Spinal cord (tissue), 10 donors: ENCODE data around the gene CLDN22. TPM values are rescaled to one million over a fixed set of nuclear protein-coding genes. Genes with fewer than 3 reads are reported as not detected.

ENCODE experiments used
- DNase-seq, 6 donors: peaks; one replicate each; pipeline versions ENCODE4 v3.0.0 to v3.0.0-alpha.2; 2013 to 2015; ENCODE audit warnings: low spot score in 6 of 6, low read depth in 4 of 6
- H3K27ac ChIP-seq: one replicate; pipeline ENCODE4 v1.5.1; 2013; ENCODE audit warnings: low read depth, low read length, control low read depth
- H3K27me3 ChIP-seq: one replicate; pipeline ENCODE4 v1.6.1; 2013; ENCODE audit warnings: low read length; ENCODE audit not compliant: control insufficient read depth, insufficient read depth
- H3K36me3 ChIP-seq: one replicate; pipeline ENCODE4 v1.6.1; 2013; ENCODE audit warnings: low read length; ENCODE audit not compliant: control insufficient read depth, insufficient read depth
- H3K4me1 ChIP-seq: one replicate; pipeline ENCODE4 v1.6.1; 2013; ENCODE audit warnings: low read length; ENCODE audit not compliant: control insufficient read depth, insufficient read depth
- H3K4me3 ChIP-seq: one replicate; pipeline ENCODE4 v1.5.1; 2013; ENCODE audit warnings: low read depth, low read length, control low read depth
- H3K9me3 ChIP-seq: one replicate; pipeline ENCODE4 v1.6.1; 2013; ENCODE audit warnings: low read length; ENCODE audit not compliant: control insufficient read depth, insufficient read depth
- WGBS: methylation state at CpG from one replicate; pipeline ENCODE4 v1.1.5; 2013; ENCODE audit warnings: missing lambda C conversion rate; ENCODE audit not compliant: insufficient coverage; 5-methylcytosine and 5-hydroxymethylcytosine counted together
- polyA plus RNA-seq, 2 donors: library from polyadenylated mRNA; unstranded; fragments of 120-200 nt; gene quantifications; one replicate each; pipeline ENCODE4 v1.2.1, GENCODE V29; 2013; ENCODE audit not compliant: insufficient read length in 2 of 2
- total RNA-seq, 2 donors: library from RNA; depleted of rRNA in 1 of 2; stranded (reverse); fragments of 120-200 nt in 1 of 2; fragments of >200 nt in 1 of 2; gene quantifications; one replicate each; pipeline versions ENCODE4 v1.2.3 to v1.2.4, GENCODE V29; 2013 to 2014
- donor health status: healthy.

CLDN22 gene
- total and polyA plus RNA-seq, 4 donors, result 0.06 to 1.6 (median 1.5) TPM; not detected in 1

DNA sequence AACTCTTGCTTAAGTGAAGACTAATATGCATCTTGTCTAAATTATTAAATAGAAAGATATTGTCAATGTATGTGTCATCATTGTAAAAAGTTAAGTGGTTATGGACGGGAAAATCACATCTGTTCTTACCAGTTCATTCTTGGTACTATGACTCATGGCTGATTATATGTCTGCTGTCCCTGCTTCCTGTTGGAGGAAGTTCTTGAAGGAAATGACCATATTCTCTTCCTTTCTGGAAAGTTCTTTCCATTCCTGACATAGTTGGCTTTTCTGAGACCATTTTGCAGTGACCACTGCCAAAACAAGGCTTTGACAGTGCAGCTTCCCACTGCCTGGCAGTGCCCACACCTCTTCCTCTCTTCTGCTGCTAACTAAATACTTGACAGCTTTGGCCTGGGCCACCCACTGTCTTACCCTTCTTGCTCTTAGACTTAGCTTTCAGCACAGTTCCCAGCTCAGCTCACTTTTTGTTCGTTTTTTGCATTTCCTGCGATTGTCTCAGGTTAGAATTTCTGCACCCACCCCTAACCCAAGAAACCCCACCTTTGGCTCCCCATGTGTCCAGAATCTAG lies 15.4 kb upstream of the CLDN22 start:
- 88% methylated on average over 2 of the region's 3 CpGs for WGBS
- Histone ChIP-seq H3K4me1 (no peaks in the 10 kb centered on the region), H3K27me3 (no peaks in the 10 kb centered on the region), H3K36me3 (no peaks in the 10 kb centered on the region), H3K9me3 (no peaks in the 10 kb centered on the region), H3K27ac (no peak overlapping the region), H3K4me3 (no peak overlapping the region)
- no peak for DNase-seq

DNA sequence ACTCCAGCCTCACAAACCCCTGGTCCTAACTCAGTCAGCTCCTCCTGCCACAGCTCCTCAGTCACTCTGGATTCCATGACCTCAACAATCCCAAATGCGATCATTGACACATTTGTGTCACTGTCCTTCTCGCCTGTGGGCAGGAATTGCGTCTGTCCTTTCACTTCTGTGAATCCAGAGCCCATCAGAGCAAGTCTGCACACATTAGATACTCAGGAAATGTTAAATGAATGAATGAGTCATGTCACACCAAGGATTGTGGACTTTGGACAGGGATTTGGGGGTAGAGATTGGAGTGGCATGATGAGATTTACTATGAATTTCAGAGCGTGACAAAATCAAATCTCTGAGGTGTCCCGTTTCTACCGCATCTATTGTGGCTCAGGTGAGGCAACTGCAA lies 13.9 kb upstream of the CLDN22 start:
- H3K36me3 ChIP-seq, result no peaks in the 10 kb centered on the region

DNA sequence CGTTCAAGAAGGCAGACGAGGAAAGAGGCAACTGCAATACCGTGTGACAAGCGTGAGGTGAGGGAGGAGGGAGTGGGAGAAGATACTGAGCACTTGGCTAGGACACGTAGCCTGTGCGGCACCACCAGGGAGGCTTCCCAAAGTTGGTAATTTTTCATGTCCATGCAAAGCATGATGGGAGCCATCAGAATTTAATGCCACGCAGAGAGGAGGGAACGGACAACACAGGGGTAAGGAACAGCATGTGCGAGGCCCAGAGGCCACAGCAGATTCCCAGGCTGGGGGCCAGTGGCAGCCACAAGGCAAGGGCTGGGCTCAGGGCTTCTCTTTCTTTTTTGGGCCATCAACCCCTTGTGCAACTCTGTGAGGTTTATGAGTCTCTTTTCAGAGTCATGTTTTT lies 13.1 kb upstream of the CLDN22 start:
- no peaks in the 10 kb centered on the region for H3K36me3 ChIP-seq
- H3K27ac ChIP-seq, result no peak overlapping the region
- no peaks in the 10 kb centered on the region for H3K4me1 ChIP-seq
- H3K27me3 ChIP-seq, result no peaks in the 10 kb centered on the region
- no peak for DNase-seq
- H3K4me3 ChIP-seq, result no peak overlapping the region
- WGBS, result 96% methylated on average over 9 of the region's 9 CpGs
- no peaks in the 10 kb centered on the region for H3K9me3 ChIP-seq

More for the DNA sequence above, 13.9 kb upstream of the CLDN22 start:
- Histone ChIP-seq H3K4me3 (no peak overlapping the region), H3K4me1 (no peaks in the 10 kb centered on the region), H3K9me3 (no peaks in the 10 kb centered on the region), H3K27ac (no peak overlapping the region), H3K27me3 (no peaks in the 10 kb centered on the region)
- 100% methylated on average over 2 of the region's 6 CpGs for WGBS
- DNase-seq, result no peak

DNA sequence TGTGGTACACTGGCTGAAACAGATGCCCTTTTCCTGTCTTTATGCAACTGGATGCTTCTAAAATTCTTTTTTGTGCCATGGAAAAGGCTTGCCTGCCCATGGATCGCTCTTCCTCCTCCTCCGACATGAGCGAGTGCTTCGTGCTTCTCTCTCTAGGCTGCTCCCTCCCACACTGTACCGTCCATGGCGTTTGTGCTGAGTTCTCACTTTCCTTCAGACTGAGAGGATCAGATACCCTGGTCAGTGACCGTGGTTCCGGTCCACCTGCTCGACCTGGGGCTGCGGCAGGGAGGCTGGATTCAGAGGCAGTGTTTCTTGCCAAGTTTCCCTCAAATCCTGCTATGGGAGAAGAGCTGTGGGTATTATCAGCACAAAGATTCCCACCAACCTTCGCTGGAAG lies 12.4 kb upstream of the CLDN22 start:
- WGBS, result 82% methylated on average over 5 of the region's 11 CpGs

DNA sequence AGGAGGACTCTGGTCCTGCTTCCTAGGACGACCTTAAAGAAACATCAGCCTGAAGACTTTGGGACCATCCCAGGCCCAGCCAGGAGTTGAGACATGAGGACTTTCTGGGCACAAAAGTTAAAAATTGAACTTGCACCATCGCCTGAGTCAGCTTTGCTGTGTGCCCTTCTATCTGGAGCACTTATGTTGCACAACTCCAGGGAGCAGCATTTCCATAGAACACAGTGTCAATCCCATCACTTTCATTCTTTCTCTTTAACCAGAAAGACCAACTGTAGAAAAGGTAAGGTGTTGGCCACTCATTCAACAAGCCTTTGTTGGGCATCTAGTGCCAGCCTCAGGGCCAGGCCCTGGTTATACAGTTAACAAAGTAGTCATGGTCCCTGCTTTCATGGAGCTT lies 10.8 kb upstream of the CLDN22 start:
- Histone ChIP-seq H3K9me3 (no peaks in the 10 kb centered on the region), H3K4me1 (no peaks in the 10 kb centered on the region), H3K4me3 (no peak overlapping the region), H3K27ac (no peak overlapping the region), H3K36me3 (no peaks in the 10 kb centered on the region), H3K27me3 (no peaks in the 10 kb centered on the region)
- no peak for DNase-seq
- 96% methylated on average over 2 of the region's 2 CpGs for WGBS

More for the DNA sequence above, 12.4 kb upstream of the CLDN22 start:
- H3K27ac ChIP-seq, result no peak overlapping the region
- no peaks in the 10 kb centered on the region for H3K9me3 ChIP-seq
- H3K27me3 ChIP-seq, result no peaks in the 10 kb centered on the region
- no peak overlapping the region for H3K4me3 ChIP-seq
- H3K4me1 ChIP-seq, result no peaks in the 10 kb centered on the region
- H3K36me3 ChIP-seq, result no peaks in the 10 kb centered on the region
- no peak for DNase-seq

DNA sequence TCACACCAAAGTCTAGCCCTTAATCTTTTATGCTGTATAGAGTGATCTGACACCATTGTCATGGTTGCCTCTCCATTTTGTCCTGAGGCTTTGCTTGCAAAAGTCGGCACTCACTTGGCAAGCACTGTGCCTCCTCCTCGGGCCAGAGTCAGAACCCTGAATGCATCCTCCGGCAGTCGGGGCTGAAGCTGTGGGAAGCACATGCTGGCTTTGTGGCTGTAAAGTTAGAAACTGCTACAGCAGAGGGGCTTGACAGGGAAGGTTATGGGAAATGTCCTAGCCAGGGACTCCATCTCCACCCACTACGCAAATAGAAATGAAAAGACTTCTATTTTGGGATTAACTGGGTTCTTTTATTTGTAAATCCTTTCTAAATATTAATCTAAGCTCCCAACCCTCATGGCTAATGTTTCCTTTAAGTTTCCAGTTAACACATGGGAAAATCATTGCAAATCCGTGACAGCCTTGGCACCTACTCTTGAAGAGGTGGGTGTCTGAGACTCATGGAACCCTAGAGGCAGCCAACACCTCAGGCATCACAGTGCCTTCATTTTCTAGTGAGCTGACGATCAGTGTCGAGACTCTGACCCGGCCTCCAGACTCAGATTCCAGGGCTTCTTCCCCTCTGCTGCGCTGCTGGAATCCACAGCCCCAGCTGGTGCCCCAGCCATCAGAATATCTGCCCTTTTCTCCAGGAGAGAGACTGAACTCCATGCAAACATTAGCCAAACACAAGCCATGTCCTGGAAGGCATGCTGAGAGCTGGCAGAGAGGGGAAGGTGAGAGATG lies 10.1 kb upstream of the CLDN22 start:
- WGBS, result 72% methylated on average over 9 of the region's 10 CpGs
- no peaks in the 10 kb centered on the region for H3K9me3 ChIP-seq
- no peaks in the 10 kb centered on the region for H3K36me3 ChIP-seq
- no peaks in the 10 kb centered on the region for H3K27me3 ChIP-seq
- H3K27ac ChIP-seq, result no peak overlapping the region
- H3K4me1 ChIP-seq, result no peaks in the 10 kb centered on the region
- H3K4me3 ChIP-seq, result no peak overlapping the region
- no peak for DNase-seq

DNA sequence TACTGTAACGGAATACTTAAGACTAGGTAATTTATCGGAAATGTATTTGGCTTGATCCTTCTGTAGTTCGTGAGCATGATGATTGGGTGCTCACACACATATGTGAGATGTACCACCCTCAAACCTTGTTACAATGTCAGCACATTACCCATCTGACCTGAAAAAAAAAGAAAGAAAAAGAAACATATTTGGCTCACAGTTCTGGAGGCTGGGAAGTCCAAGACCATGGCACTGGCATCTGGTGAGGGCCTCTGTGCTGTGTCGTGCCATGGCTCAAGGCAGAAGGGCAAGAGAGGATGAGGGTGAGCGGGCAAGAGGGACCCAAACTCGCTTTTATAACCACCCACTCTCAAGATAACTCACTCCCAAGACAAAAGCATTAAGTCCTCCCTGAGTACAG lies 9.2 kb upstream of the CLDN22 start:
- Histone ChIP-seq H3K9me3 (no peaks in the 10 kb centered on the region), H3K36me3 (no peaks in the 10 kb centered on the region), H3K27ac (no peak overlapping the region), H3K4me1 (no peaks in the 10 kb centered on the region), H3K4me3 (no peak overlapping the region), H3K27me3 (no peaks in the 10 kb centered on the region)
- WGBS, result 96% methylated on average over 4 of the region's 6 CpGs
- DNase-seq, result no peak

DNA sequence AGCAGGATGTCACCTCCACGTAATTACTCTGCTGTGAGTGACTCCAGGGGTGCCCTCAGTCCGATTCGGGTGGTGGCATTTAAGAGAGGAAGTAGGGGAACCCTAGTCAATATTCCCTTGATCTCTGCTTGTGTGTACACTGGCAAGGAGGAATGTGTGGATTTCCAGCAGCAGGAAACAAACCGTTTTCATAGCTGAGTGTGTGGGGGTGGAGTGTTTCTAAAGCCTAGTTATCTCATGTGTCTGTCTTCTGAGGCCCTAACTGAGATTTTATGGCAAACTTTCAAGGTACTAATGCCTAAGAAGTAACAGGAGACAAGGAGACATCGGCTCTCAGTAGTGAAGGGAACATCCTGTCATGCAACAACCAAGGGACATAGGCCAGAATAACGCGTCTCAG lies 8.8 kb upstream of the CLDN22 start:
- no peaks in the 10 kb centered on the region for H3K9me3 ChIP-seq
- no peaks in the 10 kb centered on the region for H3K36me3 ChIP-seq
- H3K27ac ChIP-seq, result no peak overlapping the region
- 95% methylated on average over 7 of the region's 7 CpGs for WGBS
- no peaks in the 10 kb centered on the region for H3K27me3 ChIP-seq
- DNase-seq, result peak in 1 of 6 donors; percentile 16
- no peak overlapping the region for H3K4me3 ChIP-seq
- no peaks in the 10 kb centered on the region for H3K4me1 ChIP-seq

DNA sequence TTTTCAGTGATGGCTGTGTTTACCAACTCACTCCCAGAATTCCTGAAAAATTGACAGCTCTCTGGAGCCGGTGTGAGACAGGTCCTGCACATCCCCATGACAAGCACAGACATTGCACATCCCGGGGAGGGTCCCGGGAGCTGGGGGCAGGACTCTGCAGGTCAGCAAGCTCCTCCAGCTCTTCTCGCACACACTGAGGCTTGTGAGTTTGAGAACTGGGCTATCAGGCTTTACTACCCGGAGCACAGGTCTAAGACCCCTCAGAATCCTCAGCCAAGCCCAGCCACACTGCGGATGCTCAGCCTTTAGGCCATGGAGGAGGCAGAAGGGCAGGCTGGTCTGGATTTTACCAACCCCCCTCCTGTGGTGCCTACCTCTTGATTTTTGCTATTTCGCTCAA lies 7.8 kb upstream of the CLDN22 start:
- Histone ChIP-seq H3K36me3 (no peaks in the 10 kb centered on the region), H3K27me3 (no peaks in the 10 kb centered on the region), H3K4me3 (no peak overlapping the region), H3K27ac (no peak overlapping the region), H3K4me1 (no peaks in the 10 kb centered on the region), H3K9me3 (no peaks in the 10 kb centered on the region)
- no peak for DNase-seq
- 91% methylated on average over 6 of the region's 7 CpGs for WGBS

DNA sequence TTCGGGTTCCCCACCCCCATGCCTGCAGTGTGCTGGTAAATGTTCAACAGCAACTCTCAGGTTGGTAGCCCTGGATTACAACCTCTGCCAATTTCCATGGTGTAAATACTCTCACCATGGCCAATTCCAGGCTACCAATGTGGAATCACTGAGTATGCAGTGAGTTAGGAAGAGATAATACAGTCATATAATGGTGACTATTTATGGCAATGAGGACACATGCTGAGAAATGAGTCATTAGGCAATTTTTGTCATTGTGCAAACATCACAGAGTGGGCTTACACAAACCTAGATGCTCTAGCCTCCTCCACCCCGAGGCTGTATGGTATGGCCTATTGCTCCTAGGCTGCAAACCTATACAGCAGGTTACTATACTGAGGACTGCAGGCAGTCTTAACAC lies 6.8 kb upstream of the CLDN22 start:
- WGBS, result 96% methylated on average over 2 of the region's 2 CpGs
- H3K27ac ChIP-seq, result no peak overlapping the region

More for the DNA sequence above, 6.8 kb upstream of the CLDN22 start:
- no peak for DNase-seq
- Histone ChIP-seq H3K27me3 (no peaks in the 10 kb centered on the region), H3K9me3 (no peaks in the 10 kb centered on the region), H3K4me1 (no peaks in the 10 kb centered on the region), H3K4me3 (no peak overlapping the region), H3K36me3 (no peaks in the 10 kb centered on the region)
